Peyer's patch (tissue), 4 donors: Measurements from ENCODE around the gene L3MBTL1.

Experiments
- CTCF ChIP-seq, 6 experiments: fragments of 450-650 bp in 4 of 6; fragments of 200-600 bp in 2 of 6; sonication (generic) in 1 of 6; IDR thresholded peaks; one replicate each; pipeline ENCODE4 v1.5.1; 2017 to 2019; ENCODE audit warnings: antibody characterized with exemption in 6 of 6, mild to moderate bottlenecking in 3 of 6, moderate library complexity in 1 of 6
- POLR2A ChIP-seq, 2 donors: fragments of 450-650 bp; IDR thresholded peaks; one replicate each; pipeline ENCODE4 v1.5.1; 2017; ENCODE audit warnings: antibody characterized with exemption in 2 of 2, mild to moderate bottlenecking in 2 of 2, moderate library complexity in 2 of 2

DNA sequence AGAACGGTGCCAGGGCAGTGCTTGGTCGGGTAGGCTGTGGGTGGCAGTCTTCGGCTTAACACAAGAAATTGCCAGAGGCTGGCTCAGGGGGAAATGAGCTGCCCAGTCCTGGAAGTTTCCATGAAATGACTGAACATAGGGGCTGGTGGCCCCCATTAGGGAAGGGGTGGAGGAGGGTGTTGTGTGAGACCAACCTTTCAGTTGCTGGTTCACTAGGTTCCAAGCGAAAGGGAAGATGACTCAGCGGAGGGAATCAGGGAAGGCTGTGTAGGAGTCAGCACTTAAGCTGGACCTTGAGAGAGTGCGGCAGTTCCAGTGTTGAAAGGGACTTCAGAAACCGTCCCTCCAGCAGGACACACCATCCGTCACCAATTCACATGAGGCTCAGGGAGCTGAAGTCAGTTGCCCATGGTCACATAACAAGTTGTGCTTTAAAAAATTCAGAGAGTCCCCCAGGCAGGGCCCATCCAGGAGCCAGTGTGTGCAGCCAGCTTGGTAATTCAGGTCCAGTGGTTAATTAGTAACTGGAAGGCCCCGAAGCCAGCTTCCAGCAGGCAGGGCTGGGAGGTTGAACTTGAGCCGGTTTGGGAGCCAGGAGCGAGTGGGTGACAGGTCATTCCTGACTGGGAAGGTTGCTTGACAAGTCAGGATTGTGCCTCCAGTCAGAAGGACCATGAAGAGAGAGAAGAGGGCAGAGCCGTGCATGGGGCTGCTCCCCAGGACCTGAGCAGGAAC lies 51.1 kb downstream of the L3MBTL1 start, which contains the start of gene SGK2:
- TF ChIP-seq CTCF (IDR thresholded peaks at IDR 0.05): no peak
- TF ChIP-seq POLR2A (IDR thresholded peaks at IDR 0.05): peak; percentile 57 to 62
